Lower leg skin (tissue), 3 donors: ENCODE measurements around the gene ITSN1.

Experiments
- POLR2A ChIP-seq, 2 donors: fragments of 450-650 bp; IDR thresholded peaks; one replicate each; pipeline ENCODE4 v1.6.1; 2016 to 2017; ENCODE audit warnings: antibody characterized with exemption in 2 of 2, mild to moderate bottlenecking in 1 of 2, moderate library complexity in 1 of 2
- TF ChIP-seq, protein P1 (sequence below), 3 donors: fragments of 450-650 bp; IDR thresholded peaks; one replicate each; pipeline ENCODE4 v1.5.1; 2016; ENCODE audit warnings: antibody characterized with exemption in 3 of 3, mild to moderate bottlenecking in 3 of 3, moderate library complexity in 2 of 3

GRCh38 chr21:33771976-33772375 lies 129.7 kb downstream of the ITSN1 start:
- TF ChIP-seq, protein P1, sequence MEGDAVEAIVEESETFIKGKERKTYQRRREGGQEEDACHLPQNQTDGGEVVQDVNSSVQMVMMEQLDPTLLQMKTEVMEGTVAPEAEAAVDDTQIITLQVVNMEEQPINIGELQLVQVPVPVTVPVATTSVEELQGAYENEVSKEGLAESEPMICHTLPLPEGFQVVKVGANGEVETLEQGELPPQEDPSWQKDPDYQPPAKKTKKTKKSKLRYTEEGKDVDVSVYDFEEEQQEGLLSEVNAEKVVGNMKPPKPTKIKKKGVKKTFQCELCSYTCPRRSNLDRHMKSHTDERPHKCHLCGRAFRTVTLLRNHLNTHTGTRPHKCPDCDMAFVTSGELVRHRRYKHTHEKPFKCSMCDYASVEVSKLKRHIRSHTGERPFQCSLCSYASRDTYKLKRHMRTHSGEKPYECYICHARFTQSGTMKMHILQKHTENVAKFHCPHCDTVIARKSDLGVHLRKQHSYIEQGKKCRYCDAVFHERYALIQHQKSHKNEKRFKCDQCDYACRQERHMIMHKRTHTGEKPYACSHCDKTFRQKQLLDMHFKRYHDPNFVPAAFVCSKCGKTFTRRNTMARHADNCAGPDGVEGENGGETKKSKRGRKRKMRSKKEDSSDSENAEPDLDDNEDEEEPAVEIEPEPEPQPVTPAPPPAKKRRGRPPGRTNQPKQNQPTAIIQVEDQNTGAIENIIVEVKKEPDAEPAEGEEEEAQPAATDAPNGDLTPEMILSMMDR (IDR thresholded peaks at IDR 0.05): no peak
- TF ChIP-seq POLR2A (IDR thresholded peaks at IDR 0.05): no peak
